ENCODE data around the gene C10orf62.
"Not testable (repeated sequence)": the region's sequence is repeated elsewhere in the genome, so short reads cannot be mapped to it uniquely, and the experiment has no call there.

The C10orf62 gene

DNA sequence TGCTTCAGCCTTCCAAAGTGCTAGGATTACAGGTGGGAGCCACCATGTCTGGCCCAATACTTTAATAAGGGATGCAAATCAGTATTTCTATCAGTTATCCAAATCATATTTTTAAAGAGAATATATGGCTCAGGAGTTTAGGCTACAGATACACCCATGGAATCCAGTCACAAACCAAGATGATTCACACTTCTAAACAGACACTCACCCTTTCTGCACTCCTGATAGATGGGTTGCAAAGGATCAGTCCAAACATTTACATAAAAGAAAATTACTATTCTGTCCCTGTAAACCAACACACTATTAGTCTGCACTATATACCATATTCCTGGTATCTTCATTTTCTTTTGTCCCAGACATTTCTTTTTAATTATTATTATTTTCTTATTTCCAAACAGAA, 41.6 kb downstream of the C10orf62 start:
- no peak for DNase-seq (ENCODE audit: low spot score)

DNA sequence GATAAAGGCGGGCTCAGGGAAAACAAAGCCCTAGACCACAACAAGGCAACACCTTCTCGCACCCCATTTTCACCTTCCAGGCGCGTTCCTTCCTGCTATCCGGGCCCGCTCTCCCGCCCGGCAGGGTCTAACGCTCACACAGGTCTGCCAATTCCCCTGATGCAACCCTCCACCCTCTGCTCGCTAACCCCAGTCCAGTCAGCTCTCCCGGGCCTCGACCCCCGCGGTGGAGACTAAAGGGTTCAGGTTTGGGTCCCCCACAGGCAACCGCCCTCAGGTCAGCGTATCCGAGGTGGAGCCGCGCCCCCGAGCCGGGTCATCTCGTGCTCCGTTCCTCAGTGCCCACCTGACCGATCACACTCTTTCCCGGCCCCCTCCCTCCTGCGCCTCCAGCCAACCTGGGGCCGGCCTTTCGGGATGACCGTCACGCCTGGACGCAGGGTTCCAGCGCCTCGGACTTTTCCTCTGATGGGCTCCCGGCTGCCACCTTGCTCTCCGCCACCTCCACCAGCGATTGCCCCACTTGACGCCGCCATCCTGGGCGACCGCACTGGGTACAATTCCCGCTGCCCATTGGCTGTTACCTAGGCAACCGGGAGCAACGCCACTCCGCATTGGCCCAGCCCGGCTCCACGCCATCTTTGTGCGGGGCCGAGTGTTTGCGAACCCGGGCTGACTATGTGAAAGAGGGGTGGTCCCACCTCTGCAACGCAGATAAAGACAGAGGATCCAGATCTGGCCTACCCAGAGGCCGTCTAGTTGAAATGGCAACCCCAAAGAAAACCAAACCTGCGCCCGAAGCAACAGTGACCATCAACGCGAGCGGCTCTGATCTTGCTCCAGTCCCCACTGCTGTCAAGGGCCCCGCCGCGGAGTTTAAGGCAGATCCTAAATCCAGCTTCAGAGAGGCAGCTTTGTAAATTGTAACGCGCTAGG, 43.7 kb downstream of the C10orf62 start, which contains the start of gene MORN4:
Gene MORN4, minus strand, starts transcription at position 552 of the 936 bp plus-strand sequence. CDS start 13,847 bp downstream, outside the sequence.
- DNase-seq (ENCODE audit: low spot score) = peak; percentile 93

DNA sequence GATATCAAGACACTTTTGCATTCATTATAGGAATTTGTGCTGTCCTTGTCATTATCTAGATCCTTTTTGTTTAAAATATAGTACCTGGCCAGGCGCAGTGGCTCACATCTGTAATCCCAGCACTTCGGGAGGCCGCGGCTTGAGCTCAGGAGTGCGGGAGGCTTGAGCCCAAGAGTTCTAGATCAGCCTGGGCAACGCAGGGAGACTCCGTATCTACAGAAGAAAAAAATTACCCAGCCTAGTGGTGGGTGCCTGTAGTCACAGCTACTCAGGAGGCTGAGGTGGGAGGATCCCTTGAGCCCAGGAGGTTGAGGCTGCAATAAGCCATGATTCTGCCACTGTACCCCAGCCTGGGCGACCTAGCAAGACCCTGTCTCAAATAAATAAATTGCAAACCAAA, 44.4 kb downstream of the C10orf62 start:
- no peak for DNase-seq (ENCODE audit: low spot score)

DNA sequence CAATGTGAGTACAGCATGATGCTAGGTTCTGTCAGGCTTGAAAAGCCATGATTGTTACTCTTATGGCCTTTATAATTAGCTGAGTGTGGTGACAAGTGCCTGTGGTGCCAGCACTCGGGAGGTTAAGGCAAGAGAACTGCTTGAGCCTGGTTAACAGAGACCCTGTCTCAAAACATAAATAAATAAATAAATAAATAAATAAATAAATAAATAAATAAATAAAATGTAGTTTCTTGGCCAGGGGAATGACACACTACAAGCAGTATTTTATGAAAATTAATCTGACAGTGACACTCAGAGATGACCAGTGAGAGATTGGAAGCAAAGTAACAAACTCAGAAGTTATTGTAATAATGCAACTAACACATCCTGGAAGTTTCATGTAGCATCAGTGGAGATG, 46.1 kb downstream of the C10orf62 start:
- no peak for DNase-seq (ENCODE audit: low spot score)

DNA sequence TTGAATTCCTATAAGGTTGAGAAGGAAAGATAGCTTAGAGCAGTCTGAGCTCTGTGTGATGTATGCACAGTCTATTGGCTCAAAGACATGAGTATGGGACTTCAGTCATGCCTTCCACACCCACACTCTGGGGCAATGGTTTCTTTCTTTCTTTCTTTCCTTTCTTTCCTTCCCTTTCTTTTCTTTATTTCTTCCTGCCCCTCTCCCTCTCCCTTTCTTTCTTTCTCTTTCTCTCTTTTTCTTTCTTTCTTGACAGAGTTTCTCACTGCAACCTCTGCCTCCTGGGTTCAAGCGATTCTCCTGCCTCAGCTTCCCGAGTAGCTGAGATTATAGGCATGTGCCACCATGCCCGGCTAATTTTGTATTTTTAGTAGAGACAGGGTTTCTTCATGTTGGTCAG, 49.6 kb downstream of the C10orf62 start:
- not testable (repeated sequence) for DNase-seq (ENCODE audit: low spot score)

GRCh38 chr10:97640174-97640867, 50.8 kb downstream of the C10orf62 start, which contains the start of gene PI4K2A:
Gene PI4K2A, plus strand, starts transcription at chr10:97640671. Its CDS starts 72 bp downstream, at chr10:97640743.
- peak; percentile 99 for DNase-seq (ENCODE audit: low spot score)

Measured in germinal center (tissue), 1 donor.